ENCODE measurements around the gene ARHGEF39.

- no peak for TF ChIP-seq CTCF (IDR thresholded peaks at IDR 0.05)
- no peak for TF ChIP-seq POLR2A (IDR thresholded peaks at IDR 0.05)
Measured at GRCh38 chr9:35652829-35653209, 12.2 kb downstream of the ARHGEF39 start.
